Left forelimb (tissue), 1 donor: Measurements from ENCODE around the gene LSM10.

Experiments
- DNase-seq: peaks from one replicate; pipeline ENCODE4 v3.0.0-alpha.2; 2018; ENCODE audit warnings: low spot score

Gene LSM10

GRCh38 chr1:36397378-36398230 is at the start of gene LSM10:
Gene LSM10, minus strand, starts transcription at chr1:36397908. Its CDS starts 3,779 bp downstream, at chr1:36394129.
- DNase-seq = peak; percentile 94

DNA sequence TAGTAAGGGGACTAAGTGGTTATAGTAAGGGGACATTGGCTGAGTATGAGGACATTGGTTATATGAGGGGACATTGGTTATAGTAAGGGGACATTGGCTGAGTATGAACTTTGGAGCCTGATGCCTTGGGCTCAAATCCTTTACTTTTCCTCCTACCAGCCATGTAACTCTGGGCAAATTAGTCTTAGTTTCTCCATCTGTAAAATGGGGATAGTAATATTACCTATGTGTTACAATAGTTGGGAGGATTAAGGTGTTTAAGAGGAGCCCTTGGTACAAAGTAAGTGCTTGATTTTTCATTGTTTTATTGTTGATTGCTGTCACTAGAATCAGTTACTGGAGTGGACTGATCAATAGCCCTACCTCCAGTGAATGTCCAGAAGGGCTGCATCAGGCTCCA is 49.7 kb upstream of the LSM10 start:
- no peak for DNase-seq

GRCh38 chr1:36446746-36447145 is 49.0 kb upstream of the LSM10 start:
- DNase-seq = no peak

DNA sequence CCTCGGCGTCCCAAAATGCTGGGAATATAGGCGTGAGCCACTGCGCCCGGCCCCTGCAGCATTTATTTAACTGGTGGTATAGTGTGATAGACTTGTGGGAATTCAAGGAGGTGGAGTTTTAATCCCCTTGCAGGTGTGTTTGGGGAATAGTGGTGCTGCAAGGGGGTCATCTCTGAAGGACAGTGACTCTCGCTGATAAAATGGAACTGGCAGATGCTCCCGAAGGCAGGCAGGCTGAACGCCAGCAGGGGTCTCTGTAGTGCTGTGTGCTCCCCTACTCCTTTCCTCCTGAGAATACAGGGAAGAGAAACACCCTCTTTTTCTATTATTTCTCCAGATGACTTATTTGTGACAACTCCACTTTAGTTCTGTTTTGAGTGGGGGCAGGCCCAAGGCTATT is 48.6 kb upstream of the LSM10 start:
- DNase-seq = no peak

DNA sequence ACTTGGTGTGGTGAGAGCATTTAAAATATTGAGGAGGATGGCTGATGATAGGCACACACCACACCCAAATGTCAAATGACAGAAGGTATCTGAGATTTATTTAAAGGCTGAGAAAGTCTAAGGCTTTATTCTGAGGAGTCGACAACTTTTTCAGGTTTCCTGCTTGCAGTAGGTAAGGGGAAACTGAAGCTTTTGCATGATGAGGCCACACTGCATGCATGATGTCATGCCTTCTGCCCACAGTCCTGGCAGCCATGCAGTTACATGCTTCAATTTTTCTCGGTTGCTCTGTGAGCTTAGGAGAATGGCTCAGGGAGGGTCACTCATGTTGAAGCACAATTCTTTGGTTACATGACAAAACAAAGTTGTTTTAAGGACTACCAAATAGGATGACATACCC is 45.6 kb upstream of the LSM10 start:
- DNase-seq = no peak

GRCh38 chr1:36442337-36442736 is 44.6 kb upstream of the LSM10 start:
- no peak for DNase-seq

GRCh38 chr1:36440646-36441045 is 42.9 kb upstream of the LSM10 start:
- no peak for DNase-seq

GRCh38 chr1:36440044-36440443 is 42.3 kb upstream of the LSM10 start:
- no peak for DNase-seq

- DNase-seq = no peak
Measured at GRCh38 chr1:36438715-36439114, 41.0 kb upstream of the LSM10 start.

DNA sequence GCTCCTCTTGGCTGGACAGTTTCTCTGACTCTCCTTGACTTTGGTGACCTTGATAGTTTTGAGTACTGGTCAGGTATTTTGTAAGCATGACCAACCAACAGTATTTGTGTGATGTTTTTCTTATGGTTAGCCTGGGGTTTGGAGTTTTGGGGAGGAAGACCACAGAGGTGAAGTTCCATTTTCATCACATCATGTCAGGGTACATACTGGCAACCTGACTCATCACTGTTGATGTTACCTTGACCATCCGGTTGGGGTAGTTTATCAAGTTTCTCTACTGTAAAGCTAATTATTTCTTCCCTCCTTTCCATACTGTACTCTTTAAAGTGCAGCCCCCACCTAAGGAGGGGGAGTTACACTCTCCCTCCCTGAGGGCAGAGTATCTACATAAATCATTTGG is 39.1 kb upstream of the LSM10 start:
- no peak for DNase-seq

- no peak for DNase-seq
Measured at GRCh38 chr1:36433102-36433501, 35.4 kb upstream of the LSM10 start.

DNA sequence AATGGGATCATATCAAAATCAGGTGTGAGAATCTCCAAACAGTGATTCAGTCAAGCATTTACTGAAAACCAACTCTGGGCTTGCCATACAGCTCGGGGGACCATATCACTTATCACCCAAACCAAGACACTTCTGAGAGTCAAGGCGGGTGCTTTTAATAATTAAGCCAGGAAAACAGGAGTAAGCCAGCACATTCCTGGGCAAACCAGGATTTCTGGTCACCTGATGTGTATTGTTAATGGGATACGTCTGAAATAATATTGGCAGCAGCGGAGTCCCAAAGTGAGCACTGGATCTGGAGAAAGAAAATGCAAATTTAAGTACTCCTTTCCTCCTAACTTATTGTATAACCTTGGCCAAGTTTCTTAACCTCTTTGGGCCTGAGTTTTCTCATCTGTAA is 34.9 kb upstream of the LSM10 start:
- no peak for DNase-seq

DNA sequence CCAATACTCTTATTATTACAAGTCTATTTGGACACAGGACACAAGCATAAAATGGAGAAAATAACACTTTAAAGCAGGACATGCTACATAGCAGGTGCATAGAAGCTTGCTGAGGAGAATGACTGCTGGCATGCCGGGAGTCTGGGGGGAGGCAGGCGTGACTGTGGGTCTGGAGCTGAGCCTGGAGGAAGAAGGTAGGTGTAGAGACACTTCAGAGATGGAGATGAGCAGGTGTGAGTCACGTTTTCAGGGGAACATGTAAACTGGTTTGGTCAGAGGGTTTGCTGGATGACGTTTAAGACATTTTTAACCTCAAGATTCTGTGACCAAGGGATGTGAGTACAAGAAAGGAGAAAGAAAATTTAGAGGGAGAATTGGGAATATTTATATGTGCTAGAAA is 28.1 kb upstream of the LSM10 start:
- DNase-seq = no peak

GRCh38 chr1:36421649-36422048 is 23.9 kb upstream of the LSM10 start:
- DNase-seq = no peak

DNA sequence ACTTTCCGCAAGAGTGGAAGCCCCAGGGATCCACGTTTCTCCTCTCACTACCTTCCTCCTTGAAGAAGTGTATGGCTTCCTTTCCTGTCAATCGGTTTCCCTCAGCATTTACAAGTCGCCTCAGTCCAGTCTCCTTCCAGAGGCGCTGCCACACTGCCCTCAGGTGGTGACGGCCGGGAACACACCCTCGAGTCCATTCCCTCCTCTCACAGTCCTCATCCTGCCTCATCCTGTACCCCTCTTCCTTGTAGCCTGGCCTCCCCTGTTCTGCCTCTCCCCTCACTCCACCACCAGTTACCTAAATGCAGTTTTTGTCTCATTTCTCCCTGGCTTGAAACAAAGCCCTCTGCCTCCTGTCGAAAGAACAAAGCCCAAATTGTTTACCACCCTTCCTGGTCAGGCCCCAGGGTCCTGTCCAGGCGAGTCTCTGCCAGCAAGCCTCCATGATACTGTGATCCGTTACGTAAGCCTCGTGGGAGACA is 23.2 kb upstream of the LSM10 start:
- peak; percentile 91 for DNase-seq

DNA sequence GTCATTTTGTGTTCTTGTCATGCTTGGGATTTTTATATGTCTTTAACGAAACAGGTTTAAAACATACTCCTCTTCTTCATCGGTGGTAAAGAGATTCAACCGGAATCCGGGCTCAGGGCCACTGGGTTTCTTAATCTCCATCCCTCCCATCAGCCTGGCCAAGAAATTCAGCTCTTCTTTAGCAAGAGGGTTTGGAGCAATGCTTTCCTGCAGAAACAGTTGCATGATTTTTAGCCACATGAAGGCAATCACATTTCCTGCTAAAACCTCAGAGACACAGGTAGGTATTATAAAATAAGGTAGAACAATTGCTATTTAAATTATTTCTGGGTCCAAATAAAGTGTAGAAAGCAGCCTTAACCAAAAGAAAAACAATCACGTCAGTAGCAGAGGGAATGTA is 22.7 kb upstream of the LSM10 start:
- DNase-seq = no peak

GRCh38 chr1:36419569-36419968 is 21.9 kb upstream of the LSM10 start:
- no peak for DNase-seq

- no peak for DNase-seq
Measured at GRCh38 chr1:36419140-36419539, 21.4 kb upstream of the LSM10 start.

GRCh38 chr1:36417931-36418330 is 20.2 kb upstream of the LSM10 start:
- no peak for DNase-seq

DNA sequence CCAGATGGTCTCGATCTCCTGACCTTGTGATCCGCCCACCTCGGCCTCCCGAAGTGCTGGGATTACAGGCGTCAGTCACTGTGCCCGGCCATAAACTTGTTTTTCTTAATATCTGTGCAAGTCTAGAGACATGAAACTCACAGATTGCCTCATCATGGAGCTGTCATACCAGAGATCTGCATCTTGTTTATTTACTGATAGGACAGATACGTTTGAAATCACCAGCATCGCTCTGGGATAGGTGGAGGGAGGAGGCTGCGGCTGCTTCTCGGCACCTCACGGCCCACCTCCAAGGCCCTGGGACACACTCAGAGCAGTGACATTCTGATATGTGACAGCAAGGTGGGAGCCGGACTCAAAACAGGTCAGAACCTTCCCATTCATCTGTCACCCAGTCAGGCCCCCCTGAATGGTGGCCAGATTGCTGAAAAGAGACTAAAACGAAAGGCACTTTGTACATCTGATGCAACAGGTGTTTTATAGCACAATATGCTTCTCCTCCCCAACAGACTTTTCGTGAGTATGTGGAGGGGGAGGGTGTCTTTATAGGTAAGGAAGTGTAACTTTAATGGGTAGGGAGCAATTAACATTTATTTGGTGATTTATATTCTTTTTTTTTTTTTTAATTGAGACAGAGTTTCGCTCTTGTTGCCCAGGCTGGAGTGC is 18.1 kb upstream of the LSM10 start:
- no peak for DNase-seq

GRCh38 chr1:36414384-36414783 is 16.7 kb upstream of the LSM10 start:
- no peak for DNase-seq

DNA sequence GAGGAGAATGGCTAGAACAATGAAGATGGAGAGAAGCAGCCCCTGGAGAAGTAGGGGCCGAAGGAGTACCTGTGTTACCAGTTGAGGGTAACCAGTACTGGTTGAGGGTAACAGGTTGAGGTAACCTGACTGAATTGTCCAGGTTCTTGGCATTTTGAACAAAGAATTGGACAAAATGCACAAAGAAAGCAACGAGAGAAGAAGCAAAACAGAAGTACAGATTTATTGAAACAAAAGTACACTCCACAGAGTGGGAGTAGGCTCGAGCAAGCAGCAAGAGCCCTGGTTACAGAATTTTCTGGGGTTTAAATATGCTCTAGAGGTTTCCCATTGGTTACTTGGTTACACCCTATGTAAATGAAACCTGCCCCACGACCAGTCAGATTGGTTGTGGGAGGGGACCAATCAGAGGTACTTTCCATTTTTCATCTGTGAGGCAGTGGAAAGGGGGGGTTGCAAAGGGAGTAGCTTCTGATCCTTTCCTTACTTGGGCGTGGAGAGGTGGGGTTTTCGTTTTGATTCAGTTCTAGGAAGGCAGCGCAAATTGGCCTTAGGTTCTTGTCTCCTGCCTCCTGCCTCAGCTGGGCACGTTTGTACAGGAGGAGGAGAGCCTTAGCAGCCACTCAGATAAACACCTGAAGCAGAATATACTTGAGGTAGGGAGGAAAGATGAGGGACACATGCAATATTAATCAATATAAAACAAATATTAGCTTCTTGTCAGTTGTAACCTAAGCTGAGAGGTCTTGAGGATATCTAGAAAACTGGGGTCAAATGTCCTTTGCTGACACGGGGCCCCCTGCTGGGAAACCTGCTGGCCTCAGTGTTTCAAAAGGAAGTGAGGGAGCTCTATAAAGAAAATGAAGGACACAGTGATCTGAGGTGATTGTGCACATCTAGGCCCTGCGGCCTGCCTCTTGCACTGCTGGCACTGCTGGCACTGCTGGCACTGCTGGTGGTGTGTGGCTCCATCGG is 14.3 kb upstream of the LSM10 start:
- no peak for DNase-seq
